Neuronal stem cell (in vitro differentiated cells): ENCODE data around the gene PSORS1C1. TPM values are rescaled to one million over a fixed set of nuclear protein-coding genes. Genes with fewer than 3 reads are reported as not detected.
"Not testable (repeated sequence)": the region's sequence is repeated elsewhere in the genome, so short reads cannot be mapped to it uniquely, and the experiment has no call there.

Source experiments
- DNase-seq: peaks from one replicate; pipeline ENCODE4 v3.0.0-alpha.2; 2013; ENCODE audit warnings: low spot score
- H2AFZ ChIP-seq: one replicate; pipeline ENCODE4 v1.6.1; 2013; ENCODE audit warnings: mild to moderate bottlenecking, low read length, inconsistent platforms
- H2AK5ac ChIP-seq: 2 replicates; pipeline ENCODE4 v1.6.1; 2013; ENCODE audit warnings: low read depth, mild to moderate bottlenecking, inconsistent platforms, low read length, moderate library complexity, mixed read lengths
- H2BK120ac ChIP-seq: 2 replicates; pipeline ENCODE4 v1.6.1; 2013; ENCODE audit warnings: low read depth, mild to moderate bottlenecking, inconsistent platforms, low read length, moderate library complexity, mixed read lengths
- H2BK12ac ChIP-seq: one replicate; pipeline ENCODE4 v1.6.1; 2013; ENCODE audit warnings: low read length, inconsistent platforms
- H2BK15ac ChIP-seq: 2 replicates; pipeline ENCODE4 v1.6.1; 2013; ENCODE audit warnings: mild to moderate bottlenecking, low read length, inconsistent platforms, mixed read lengths
- H2BK5ac ChIP-seq: one replicate; pipeline ENCODE4 v1.6.1; 2013; ENCODE audit warnings: inconsistent platforms, mild to moderate bottlenecking, low read length, moderate library complexity
- H3K14ac ChIP-seq: one replicate; pipeline ENCODE4 v1.6.1; 2013; ENCODE audit warnings: low read length, inconsistent platforms
- H3K18ac ChIP-seq: 2 replicates; pipeline ENCODE4 v1.6.1; 2013; ENCODE audit warnings: low read length, inconsistent platforms
- H3K23ac ChIP-seq: 2 replicates; pipeline ENCODE4 v1.6.1; 2013; ENCODE audit warnings: low read depth, mild to moderate bottlenecking, mixed read lengths, low read length, inconsistent platforms; ENCODE audit not compliant: poor library complexity
- H3K27ac ChIP-seq: replicated peaks from 3 replicates; pipeline ENCODE4 v1.5.1; 2013; ENCODE audit warnings: low read length, inconsistent platforms
- H3K27me3 ChIP-seq, 3 experiments: 2 replicates each; pipeline ENCODE4 v1.6.1; 2013; ENCODE audit warnings: low read length in 3 of 3, mild to moderate bottlenecking in 2 of 3, inconsistent platforms in 1 of 3, low read depth in 1 of 3, mixed read lengths in 1 of 3, moderate library complexity in 1 of 3; ENCODE audit not compliant: control insufficient read depth in 3 of 3, insufficient read depth in 3 of 3
- H3K36me3 ChIP-seq, 2 donors: replicated peaks in 1 of 2; 2 replicates each; pipeline ENCODE4 v1.6.1; 2013; ENCODE audit warnings: low read length in 2 of 2; ENCODE audit not compliant: control insufficient read depth in 2 of 2, insufficient read depth in 2 of 2
- H3K4ac ChIP-seq: 2 replicates; pipeline ENCODE4 v1.6.1; 2013; ENCODE audit warnings: inconsistent platforms, mild to moderate bottlenecking, low read length, moderate library complexity
- H3K4me1 ChIP-seq, 2 donors: 1 replicate in 1 of 2; 2 replicates in 1 of 2; pipeline ENCODE4 v1.6.1; 2013; ENCODE audit warnings: low read length in 2 of 2, low read depth in 1 of 2; ENCODE audit not compliant: control insufficient read depth in 2 of 2, insufficient read depth in 1 of 2
- H3K4me2 ChIP-seq: one replicate; pipeline ENCODE4 v1.6.1; 2013; ENCODE audit warnings: mild to moderate bottlenecking, low read length, inconsistent platforms; ENCODE audit not compliant: insufficient read depth, poor library complexity, severe bottlenecking
- H3K4me3 ChIP-seq, 2 donors: 2 replicates each; pipeline ENCODE4 v1.5.1; 2013; ENCODE audit warnings: low read length in 2 of 2, mild to moderate bottlenecking in 2 of 2, inconsistent platforms in 1 of 2, moderate library complexity in 1 of 2
- H3K79me1 ChIP-seq: one replicate; pipeline ENCODE4 v1.6.1; 2013; ENCODE audit warnings: low read depth, mild to moderate bottlenecking, inconsistent platforms, low read length, moderate library complexity
- H3K9ac ChIP-seq: one replicate; pipeline ENCODE4 v1.6.1; 2013; ENCODE audit warnings: mild to moderate bottlenecking, low read depth, low read length, inconsistent platforms; ENCODE audit not compliant: poor library complexity
- H3K9me3 ChIP-seq, 2 donors: replicated peaks in 1 of 2; 2 replicates each; pipeline versions ENCODE3 to v1.6.1; 2013; ENCODE audit warnings: low read length in 2 of 2, mild to moderate bottlenecking in 2 of 2, inconsistent platforms in 1 of 2, low read depth in 1 of 2, mixed read lengths in 1 of 2, moderate library complexity in 1 of 2; ENCODE audit not compliant: control insufficient read depth in 2 of 2, insufficient read depth in 1 of 2
- H4K8ac ChIP-seq: one replicate; pipeline ENCODE4 v1.6.1; 2013; ENCODE audit warnings: low read depth, mild to moderate bottlenecking, inconsistent platforms, low read length, moderate library complexity
- H4K91ac ChIP-seq: one replicate; pipeline ENCODE4 v1.6.1; 2013; ENCODE audit warnings: low read length, low read depth, mild to moderate bottlenecking, inconsistent platforms; ENCODE audit not compliant: poor library complexity
- WGBS, 2 donors: extraction: QIAGEN DNeasy Blood & Tissue Kit; methylation state at CpG; one replicate each; pipeline ENCODE4 v1.1.7; 2013; ENCODE audit warnings: missing lambda C conversion rate in 2 of 2, mixed read lengths in 1 of 2; ENCODE audit not compliant: insufficient read length in 2 of 2, insufficient replicate concordance in 1 of 2; ENCODE audit errors: extremely low coverage in 2 of 2; 5-methylcytosine and 5-hydroxymethylcytosine counted together
- polyA plus RNA-seq, 2 experiments: library from polyadenylated mRNA; stranded (reverse); fragments of 200-250 nt; gene quantifications; one replicate each; pipeline ENCODE4 v1.2.3, GENCODE V29; 2013

Gene PSORS1C1, protein sequence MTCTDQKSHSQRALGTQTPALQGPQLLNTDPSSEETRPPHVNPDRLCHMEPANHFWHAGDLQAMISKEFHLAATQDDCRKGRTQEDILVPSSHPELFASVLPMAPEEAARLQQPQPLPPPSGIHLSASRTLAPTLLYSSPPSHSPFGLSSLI
- not detected for polyA plus RNA-seq (2013, experiment 1 of 2)
- not detected for polyA plus RNA-seq (2013, experiment 2 of 2)

DNA sequence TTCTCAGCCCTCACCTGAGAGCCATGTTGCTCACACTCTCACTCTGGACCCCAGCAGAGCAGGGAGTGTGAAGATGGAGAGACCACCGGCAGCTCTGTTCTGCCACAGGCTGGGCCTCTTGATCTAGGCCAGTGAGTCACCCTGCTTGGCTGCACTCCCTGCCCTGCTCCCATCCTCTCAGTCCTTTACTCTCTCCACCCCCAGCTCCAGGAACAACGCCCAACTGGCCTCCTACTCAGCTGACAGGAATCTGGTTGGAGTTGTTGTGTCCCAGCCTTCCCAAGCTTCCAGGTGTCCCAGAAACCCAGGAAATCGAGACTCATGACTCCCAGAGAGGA, at the start of gene PSORS1C1:
Gene PSORS1C1 (plus strand): TSS at position 260 of the 338 bp plus-strand sequence. CDS start 14,833 bp downstream, outside the sequence.
- no peak within 1 kb of the TSS for H3K14ac ChIP-seq
- peak within 1 kb of the TSS; percentile 49 for H4K91ac ChIP-seq
- H3K27me3 ChIP-seq = peaks cover 0 to 55% (median 0%) of the 10 kb centered on the region in 3 experiments
- peaks cover 0 to 2% of the 10 kb centered on the region in 2 donors for H3K9me3 ChIP-seq
- no peak within 1 kb of the TSS for H2BK12ac ChIP-seq
- no peak within 1 kb of the TSS for H2BK120ac ChIP-seq
- H3K4me1 ChIP-seq = peaks cover 0 to 15% of the 10 kb centered on the region in 2 donors
- WGBS, 2 donors = no CpG with 5 or more reads among the region's 3 CpGs
- H3K79me1 ChIP-seq = no peaks in the 10 kb centered on the region
- H3K27ac ChIP-seq = no peak within 1 kb of the TSS
- H3K4me3 ChIP-seq = peak within 1 kb of the TSS in 1 of 2 donors; percentile 58
- H3K4ac ChIP-seq = no peak within 1 kb of the TSS
- H3K4me2 ChIP-seq = no peak within 1 kb of the TSS
- H2BK15ac ChIP-seq = no peak within 1 kb of the TSS
- no peak for DNase-seq
- no peak within 1 kb of the TSS for H2BK5ac ChIP-seq
- peak within 1 kb of the TSS; percentile 18 for H2AFZ ChIP-seq
- no peak within 1 kb of the TSS for H2AK5ac ChIP-seq
- H3K9ac ChIP-seq = peak within 1 kb of the TSS; percentile 15
- no peak within 1 kb of the TSS for H3K23ac ChIP-seq
- H4K8ac ChIP-seq = no peak within 1 kb of the TSS
- H3K36me3 ChIP-seq = no peaks in the 10 kb centered on the region
- peak within 1 kb of the TSS; percentile 61 for H3K18ac ChIP-seq

GRCh38 chr6:31065556-31065955, 49.0 kb upstream of the PSORS1C1 start:
- H3K14ac ChIP-seq = no peak overlapping the region
- no peak overlapping the region for H2AFZ ChIP-seq
- no peak overlapping the region for H3K23ac ChIP-seq
- H2AK5ac ChIP-seq = no peak overlapping the region
- H3K4me2 ChIP-seq = no peak overlapping the region
- no peak overlapping the region for H3K4me3 ChIP-seq
- H2BK5ac ChIP-seq = no peak overlapping the region
- no peaks in the 10 kb centered on the region for H3K9me3 ChIP-seq
- H2BK12ac ChIP-seq = no peak overlapping the region
- H3K79me1 ChIP-seq = no peaks in the 10 kb centered on the region
- no peak overlapping the region for H2BK120ac ChIP-seq
- H2BK15ac ChIP-seq = no peak overlapping the region
- no peaks in the 10 kb centered on the region for H3K36me3 ChIP-seq
- no peak overlapping the region for H4K8ac ChIP-seq
- no peaks in the 10 kb centered on the region for H3K27me3 ChIP-seq
- H3K9ac ChIP-seq = no peak overlapping the region
- no peak overlapping the region for H3K27ac ChIP-seq
- H3K4me1 ChIP-seq = peaks cover 3 to 15% of the 10 kb centered on the region in 2 donors
- H4K91ac ChIP-seq = no peak overlapping the region
- H3K4ac ChIP-seq = no peak overlapping the region
- H3K18ac ChIP-seq = no peak overlapping the region
- WGBS, 2 donors = no CpG with 5 or more reads among the region's 2 CpGs
- DNase-seq = no peak

- not testable (repeated sequence) for H2AFZ ChIP-seq, H3K27me3 ChIP-seq, H3K27ac ChIP-seq, H3K9me3 ChIP-seq, H4K8ac ChIP-seq, H2BK5ac ChIP-seq, H3K18ac ChIP-seq, H2BK15ac ChIP-seq, H3K4me2 ChIP-seq, H3K14ac ChIP-seq, H4K91ac ChIP-seq, H2BK12ac ChIP-seq, H3K4ac ChIP-seq, H3K9ac ChIP-seq, H3K79me1 ChIP-seq, H2AK5ac ChIP-seq, H3K4me3 ChIP-seq, H3K23ac ChIP-seq, H3K36me3 ChIP-seq, DNase-seq, H2BK120ac ChIP-seq
- WGBS, 2 donors = no CpG with 5 or more reads among the region's 32 CpGs
- peaks cover 6 to 15% of the 10 kb centered on the region in 2 donors for H3K4me1 ChIP-seq
Observed at GRCh38 chr6:31067028-31067427, 47.6 kb upstream of the PSORS1C1 start.

DNA sequence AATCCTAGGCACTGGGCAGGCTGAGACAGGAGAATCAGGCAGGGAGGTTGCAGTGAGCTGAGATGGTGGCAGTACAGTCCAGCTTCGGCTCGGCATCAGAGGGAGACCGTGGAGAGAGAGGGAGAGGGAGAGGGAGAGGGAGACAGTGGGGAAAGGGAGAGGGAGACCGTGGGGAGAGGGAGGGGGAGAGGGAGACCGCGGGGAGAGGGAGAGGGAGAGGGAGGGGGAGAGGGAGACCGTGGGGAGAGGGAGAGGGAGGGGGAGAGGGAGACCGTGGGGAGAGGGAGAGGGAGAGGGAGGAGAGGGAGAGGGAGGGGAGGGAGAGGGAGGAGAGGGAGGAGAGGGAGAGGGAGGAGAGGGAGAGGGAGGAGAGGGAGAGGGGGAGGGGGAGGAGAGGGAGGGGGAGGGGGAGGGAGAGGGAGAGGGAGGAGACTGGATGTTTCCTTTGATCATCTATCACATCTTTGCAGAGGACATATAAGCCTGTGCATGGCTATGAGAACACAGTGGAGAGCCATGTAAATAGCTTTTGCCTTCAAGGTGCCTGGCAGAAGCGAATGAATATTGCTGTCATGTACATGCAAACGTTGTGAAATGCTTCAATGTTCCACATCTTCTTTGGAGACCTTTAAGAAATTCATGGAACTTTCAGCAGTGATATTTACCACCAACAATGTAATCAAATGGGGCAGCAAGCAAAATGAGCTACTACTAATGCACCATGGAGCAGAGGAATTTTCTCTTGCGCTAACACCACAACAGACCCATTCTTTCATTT, 46.5 kb upstream of the PSORS1C1 start:
- WGBS, 2 donors = no CpG with 5 or more reads among the region's 11 CpGs
- H2BK120ac ChIP-seq, H3K18ac ChIP-seq, H3K79me1 ChIP-seq, H3K27me3 ChIP-seq, H3K36me3 ChIP-seq, DNase-seq, H3K4ac ChIP-seq, H2AFZ ChIP-seq, H2AK5ac ChIP-seq, H4K91ac ChIP-seq, H2BK5ac ChIP-seq, H3K9me3 ChIP-seq, H2BK15ac ChIP-seq, H3K23ac ChIP-seq, H2BK12ac ChIP-seq, H3K9ac ChIP-seq, H3K4me3 ChIP-seq, H4K8ac ChIP-seq, H3K4me2 ChIP-seq, H3K27ac ChIP-seq, H3K14ac ChIP-seq: not testable (repeated sequence)
- peaks cover 6 to 15% of the 10 kb centered on the region in 2 donors for H3K4me1 ChIP-seq
